ENCODE data around the gene FCGR3A.
"Not testable (repeated sequence)": the region's sequence is repeated elsewhere in the genome, so short reads cannot be mapped to it uniquely, and the experiment has no call there.

The FCGR3A gene

DNA sequence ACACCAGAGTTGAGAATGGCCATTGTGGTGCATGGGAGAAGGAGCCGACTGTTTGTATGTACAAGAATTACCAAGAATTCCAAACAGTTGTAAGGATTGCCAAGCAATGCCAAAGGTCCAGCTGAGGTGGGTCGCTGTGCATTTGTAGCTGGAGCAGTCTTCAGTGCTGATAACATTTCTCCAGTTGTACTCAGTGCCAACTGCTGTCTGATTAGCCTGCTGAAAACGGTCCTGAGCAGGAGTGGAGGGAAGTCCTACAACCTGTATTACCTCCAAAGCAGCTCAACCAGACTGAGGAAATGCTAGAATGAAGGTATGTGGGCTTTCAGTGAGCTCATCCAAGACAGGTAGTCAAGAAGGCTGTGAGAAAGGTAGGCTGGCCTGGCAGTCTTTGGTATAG, 6.5 kb upstream of the FCGR3A start:
- DNase-seq, result not testable (repeated sequence)

DNA sequence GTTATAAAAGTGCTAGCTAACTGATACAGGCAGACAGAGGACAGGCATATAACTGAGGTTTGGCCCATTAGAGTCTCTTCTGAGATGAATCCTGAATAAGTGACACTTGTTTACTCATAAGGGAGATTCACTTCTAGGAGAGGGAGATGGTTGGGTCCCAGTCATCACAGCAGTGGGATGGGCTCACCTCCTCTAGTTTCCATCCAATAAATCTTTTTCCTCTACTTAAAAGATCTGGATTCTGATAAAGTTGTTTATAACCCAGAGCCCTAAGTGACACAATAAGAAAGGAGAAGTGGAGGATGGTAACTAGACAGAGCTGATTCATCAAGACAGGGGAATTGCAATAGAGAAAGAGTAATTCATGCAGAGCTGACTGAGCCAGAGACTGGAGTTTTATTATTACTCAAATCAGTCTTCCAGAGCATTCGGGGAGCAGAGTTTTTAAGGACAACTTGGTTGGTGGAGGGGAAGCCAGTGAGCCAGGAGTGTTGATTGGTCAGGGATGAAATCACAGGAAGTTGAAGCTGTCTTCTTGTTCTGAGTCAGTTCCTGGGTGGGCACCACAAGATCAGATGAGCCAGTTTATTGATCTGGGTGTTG, 5.3 kb upstream of the FCGR3A start:
- peak; percentile 86 for DNase-seq

DNA sequence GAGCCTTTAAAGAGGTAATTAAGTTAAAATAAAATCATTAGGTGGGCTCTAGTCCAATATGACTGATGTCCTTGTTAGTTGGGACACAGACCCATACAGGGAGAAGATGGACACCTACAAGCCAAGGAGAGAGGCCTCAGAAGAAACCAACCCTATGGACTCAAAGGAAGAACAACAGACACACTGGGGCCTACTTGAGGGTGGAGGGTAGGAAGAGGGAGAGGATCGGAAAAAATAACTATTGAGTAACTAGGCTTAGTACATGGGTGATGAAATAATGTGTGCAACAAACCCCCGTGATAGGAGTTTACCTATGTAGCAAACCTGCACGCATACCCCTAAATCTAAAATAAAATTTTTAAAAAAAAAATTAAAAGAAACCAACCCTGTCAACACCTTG, 4.7 kb upstream of the FCGR3A start:
- DNase-seq, result not testable (repeated sequence)

DNA sequence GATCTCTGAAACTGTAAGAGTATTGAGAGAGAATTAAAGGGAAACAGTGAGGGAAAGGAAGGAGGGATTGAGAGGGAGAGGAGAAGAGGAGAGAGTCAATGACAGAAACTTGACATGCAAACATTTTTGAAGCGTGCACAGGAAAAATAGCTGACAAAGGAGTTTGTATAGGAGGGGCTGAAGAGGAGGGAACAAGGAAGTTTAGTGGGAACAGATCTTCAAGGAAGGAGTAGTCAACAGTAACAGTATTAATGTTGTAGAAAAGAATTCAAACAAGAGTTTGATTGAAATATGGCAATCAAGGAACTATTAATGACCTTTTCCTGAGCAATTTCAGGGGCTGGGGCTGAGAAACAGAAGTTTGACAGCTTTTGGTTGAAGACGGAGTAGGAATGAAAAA, 4.0 kb upstream of the FCGR3A start:
- DNase-seq, result not testable (repeated sequence)

DNA sequence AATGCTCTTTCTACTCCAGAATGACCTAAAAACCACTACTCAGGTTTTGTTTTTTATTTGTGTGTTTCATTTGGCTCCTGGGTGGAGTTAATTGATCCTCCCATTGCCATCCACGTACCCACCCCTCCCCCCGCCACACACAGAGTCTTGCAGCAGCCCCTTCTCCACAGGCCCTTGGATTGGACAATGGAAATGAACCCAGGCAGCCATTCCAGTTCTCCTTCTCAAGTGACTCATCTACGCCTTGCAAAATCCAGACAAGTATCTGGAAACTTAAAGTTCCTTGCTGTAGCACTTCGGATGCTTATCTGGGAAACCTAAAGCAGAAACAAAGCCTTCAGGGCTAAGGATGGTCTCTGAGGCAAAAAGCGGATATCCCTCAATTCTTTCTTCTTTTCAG, 1.3 kb upstream of the FCGR3A start:
- not testable (repeated sequence) for DNase-seq

DNA sequence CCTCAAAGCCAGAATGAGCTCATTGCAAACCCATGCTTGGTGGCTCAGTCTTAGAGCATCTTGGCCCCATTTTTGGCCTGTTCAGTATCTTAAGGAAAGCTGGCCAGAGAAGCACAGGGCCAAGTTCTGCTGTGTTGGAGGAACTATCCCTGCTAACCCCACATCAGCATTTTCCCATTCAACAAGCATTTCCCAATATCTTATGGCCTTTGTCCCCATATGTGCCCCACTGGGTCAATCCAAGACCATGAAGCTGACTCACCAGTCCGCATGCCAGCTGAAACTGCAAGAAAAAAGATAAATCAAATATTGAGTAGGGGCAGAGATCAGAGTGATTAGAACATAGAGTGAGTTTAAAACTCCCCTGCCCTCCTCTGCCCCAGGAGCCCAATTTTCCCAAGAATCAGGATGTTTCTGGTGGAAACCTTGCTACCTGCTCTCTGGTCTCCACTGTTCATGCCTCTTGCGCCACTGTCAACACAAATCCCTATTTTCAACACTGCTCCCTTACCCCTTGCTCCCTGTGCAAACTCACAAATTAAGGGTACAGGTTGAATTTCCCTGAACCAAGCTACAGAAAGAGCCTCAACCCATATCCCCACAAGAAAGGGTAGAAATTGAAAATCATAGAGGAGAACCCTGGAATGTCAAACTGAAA, 740 bp downstream of the FCGR3A start:
- not testable (repeated sequence) for DNase-seq

DNA sequence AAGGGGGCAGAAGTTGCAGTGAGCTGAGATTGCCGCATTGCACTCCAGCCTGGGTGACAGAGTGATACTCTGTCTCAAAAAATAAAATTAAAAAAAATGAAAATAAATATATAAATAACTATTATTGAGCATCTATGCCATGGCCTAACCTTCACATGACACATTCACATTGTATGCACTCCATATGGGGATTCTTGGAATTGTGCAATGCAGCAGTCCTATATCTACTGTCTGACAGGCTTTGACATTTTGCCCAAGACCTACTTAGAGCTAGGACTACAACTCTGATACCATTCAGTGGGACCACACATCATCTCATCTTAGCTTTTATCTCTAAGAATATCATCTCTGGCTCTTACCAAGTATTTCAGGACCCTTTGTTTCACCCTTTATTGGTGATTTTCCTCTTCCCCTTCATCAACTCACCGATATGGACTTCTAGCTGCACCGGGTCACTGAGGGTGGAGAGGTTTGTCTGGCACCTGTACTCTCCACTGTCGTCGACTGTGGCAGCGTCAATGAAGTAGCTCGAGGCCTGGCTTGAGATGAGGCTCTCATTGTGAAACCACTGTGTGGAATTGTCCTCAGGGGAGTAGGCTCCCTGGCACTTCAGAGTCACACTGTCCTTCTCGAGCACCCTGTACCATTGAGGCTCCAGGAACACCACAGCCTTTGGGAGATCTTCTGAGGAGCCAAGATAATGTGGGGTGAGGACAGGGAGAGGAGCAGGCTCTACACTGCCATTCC, 1.4 kb downstream of the FCGR3A start:
- DNase-seq, result not testable (repeated sequence)

DNA sequence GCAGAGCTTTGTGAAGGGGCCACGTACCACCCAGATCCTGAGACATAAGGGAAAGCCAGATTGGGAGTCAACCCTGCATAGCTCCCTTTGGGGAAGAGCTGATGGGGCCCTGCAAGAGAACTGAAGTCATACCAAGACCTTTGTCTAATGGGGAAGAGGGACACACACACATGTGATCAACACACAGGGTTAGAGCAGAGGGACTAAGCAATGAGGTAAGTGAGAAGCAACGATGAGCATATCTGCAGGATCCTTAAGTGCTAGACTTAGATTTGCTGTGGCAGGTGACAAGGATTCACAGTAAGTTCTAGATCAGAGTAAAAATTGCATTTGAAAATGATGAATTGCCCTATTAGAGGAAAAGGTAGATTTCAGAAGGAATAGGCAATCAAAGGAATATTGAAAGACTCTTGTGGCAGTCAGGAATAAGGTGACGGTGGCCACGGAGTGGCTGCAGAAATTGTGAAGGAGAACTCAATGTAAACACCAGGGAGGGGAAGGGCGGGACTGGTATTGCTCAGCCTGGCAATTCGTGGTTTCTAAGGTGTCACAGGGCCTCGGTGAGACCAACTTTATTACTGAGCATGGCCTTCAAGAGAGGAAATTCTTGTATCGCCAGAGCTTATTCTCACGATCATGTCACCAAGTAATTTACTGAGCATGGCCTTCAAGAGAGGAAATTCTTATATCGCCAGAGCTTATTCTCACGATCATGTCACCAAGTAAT, 4.5 kb downstream of the FCGR3A start:
- peak; percentile 63 for DNase-seq

DNA sequence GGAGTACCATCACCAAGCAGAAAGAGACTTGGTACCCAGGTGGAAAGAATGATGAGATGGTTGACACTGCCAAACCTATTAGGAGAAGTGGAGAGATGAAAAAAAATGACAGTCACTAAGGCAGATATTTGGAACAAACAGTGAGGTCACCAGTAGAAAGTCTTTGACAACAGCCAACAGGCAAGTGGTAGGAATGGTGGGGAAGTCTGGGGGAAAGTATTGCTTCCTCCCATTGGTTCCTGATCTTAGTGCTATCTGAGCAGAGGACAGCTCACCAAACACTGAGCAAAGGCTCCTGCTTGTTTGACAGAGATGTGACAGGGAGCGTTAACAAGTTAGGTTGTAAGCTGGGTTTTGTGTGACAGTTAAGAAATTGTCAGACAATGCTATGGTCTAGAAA, 6.5 kb downstream of the FCGR3A start:
- DNase-seq, result not testable (repeated sequence)

DNA sequence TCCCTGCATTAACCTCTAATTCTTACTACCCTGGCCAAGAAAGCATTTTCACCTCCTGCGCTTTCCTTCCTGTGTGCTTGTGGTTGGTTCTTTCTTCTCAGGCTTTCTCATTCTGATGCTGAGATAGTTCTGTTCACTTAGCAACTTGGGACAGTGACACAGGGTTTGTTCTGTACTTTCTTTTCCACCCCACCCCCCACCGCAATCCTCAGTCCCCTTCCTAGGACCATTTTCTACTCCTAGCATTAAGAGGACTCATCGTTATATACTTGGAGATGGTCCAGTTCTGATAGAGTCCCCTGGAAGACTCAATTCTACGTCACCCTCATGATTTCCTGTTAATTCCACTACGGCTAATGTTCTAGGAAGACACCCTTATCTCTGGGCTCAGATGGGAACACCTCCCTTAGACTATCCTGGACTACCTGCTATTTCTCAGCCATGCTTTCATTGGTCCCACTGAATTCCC, 7.5 kb downstream of the FCGR3A start:
- DNase-seq, result peak; percentile 91

DNA sequence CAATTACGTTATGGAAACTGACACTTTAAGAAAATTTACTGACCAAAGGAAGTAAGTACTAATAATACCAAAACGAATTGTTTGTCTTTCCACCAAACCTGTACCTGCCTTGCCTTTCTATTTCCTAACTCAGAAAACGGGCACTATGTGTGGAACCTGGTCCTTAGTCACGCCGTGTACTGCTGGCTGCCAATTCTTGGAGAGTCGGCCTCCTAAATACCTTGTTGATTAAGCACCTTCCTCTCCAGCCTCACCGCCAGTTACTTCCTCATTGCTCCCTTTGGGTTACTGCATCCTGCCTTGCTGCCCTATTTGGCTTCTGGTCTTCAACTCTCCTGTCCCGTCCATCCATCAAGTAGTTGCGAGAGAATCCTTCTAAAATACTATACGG, 9.1 kb downstream of the FCGR3A start:
- DNase-seq, result not testable (repeated sequence)

DNA sequence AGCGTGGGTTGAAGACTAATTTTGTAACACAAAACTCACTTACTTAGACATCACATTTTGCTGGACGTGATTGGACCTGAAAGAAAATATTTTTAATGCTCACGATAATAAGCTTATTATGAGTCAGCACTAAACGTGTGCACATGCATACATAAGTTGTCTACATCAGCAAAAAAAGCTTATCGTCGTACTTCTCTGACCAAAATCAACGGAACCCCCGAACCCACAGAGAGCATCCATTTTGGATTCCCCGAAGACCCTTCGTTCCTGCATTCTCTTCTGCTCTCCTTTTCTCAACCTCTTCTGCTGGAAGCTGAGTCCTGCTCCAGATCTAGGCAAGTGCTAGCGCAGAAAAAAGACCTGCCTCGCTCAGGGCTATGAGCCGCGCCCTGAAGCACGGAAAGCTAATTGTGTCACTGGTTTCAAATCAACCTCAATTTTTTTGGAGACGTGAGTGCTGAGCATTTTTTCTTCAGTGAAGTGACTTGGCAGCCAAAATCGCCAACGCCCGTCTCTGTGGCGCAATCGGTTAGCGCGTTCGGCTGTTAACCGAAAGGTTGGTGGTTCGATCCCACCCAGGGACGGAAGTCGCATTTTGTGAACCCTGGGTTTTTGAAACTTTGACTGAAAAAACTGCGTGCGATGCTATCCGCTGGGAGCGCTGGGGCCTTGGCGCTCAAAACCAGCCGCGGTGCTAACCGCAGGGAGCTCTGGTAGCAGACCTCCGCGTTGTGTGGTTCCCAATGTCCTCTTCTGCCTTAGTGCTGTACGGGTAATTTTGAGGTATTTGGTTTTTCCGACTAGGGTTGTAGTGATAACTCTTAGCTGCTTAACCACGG, 9.7 kb downstream of the FCGR3A start:
- DNase-seq, result peak; percentile 95

DNA sequence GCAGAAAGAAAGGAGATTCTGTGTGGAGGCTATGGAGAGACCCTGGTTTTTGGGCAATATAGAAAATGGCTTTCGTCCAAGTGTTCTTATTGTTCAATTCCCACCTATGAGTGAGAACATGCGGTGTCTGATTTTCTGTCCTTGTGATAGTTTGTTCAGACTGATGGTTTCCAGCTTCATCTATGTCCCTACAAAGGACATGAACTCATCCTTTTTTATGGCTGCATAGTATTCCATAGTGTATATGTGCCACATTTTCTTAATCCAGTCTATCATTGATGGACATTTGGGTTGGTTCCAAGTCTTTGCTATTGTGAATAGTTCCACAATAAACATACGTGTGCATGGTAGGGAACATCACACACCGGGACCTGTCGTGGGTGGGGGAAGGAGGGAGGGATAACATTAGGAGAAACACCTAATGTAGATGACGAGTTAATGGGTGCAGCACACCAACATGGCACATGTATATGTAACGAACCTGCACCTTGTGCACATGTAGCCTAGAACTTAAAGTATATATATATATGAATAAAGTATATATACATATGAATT, 10.6 kb downstream of the FCGR3A start:
- not testable (repeated sequence) for DNase-seq

DNA sequence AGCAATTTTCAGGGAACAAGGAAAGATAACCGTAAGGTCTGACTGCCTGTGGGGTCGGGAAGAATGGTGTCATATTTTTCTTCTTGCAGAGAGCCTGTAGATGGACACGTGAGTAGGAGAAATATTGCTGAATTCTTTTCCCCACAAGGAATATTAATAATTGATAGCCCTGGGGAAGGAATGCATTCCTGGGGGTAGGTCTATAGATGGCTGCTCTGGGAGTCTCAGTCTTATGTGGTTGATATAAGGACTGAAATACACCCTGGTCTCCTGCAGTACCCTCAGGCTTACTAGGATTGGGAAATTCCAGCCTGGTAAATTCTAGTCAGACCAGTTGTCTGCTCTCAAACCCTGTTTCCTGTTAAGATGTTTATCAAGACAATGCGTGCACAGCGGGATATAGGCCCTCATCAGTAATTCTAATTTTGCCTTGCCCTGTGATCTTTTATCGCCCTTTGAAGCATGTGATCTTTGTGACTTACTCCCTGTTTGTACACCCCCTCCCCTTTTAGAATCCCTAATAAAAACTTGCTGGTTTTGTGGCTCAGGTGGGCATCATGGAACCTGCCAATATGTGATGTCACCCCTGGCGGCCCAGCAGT, 12.4 kb downstream of the FCGR3A start:
- not testable (repeated sequence) for DNase-seq

DNA sequence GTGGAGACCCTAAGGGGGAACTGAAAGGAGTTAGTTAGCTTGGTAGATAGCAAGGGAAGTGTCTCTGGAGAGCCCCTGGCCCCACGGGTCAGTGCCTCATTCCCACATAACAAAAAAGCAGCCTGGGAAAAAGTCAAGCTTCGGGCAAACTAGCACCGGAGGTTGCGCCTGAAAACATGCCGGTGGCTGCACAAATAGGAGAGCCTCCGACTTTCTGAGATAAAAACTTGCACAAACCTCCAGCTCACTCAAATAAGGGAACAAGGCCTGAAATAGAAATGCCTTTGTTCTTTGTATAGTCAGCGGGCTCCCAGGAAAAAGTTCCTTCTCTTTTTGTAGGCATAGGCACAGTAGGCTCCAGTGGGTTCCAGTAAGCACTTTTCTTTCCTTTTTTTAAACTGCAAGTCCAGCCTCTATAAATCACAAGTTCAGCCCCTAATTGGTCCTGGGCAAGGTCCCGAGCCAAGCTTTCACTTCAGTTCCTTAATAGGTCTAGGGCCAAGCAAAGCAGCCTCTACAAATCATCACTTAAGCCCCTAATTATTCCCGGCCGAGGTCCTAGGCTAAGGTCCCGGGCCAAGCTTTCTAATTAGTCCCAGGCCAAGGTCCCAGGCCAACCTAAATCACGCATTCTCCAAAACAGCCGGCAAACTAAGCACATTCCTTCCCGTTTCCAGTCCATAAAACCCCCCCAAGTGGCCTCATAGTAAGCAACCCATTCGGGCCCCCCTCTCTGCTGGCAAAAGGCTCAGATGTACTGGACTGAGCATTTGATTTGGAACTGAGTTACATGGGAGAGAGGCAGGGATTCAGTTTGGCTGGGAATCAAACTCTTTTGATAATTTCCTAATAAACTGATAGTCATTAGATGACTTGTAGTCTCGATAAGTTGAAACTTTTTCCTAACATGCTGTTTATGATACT, 16.7 kb downstream of the FCGR3A start:
- DNase-seq, result not testable (repeated sequence)

DNA sequence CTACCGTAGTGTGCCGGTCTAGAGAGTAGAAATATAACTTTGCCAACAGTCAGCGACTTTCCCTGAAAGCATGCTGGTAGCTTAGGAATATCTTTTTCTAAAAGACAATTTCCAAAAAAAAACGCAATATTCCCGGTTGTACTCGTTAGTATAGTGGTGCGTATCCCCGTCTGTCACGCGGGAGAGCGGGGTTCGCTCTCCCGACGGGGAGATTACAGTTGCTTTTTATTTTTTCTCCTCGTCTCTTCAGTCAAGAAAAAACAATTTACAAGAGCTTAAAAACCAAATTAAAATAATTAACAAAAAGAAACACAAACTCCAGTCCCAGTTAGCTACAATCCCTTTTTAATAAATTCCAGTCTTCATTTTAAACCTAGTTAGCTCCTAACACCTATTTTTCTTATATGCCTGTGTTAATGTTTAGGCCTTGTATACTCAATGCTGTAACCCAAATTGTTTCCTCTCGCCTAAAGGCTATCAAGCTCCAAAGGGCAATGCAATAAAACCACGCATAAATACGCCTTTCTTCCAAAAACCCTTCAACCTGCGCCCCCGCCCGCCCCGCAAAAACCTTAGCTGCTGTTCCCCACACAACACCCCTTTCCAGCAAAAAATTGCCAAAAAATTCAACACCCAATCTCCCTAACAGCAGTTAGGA, 17.5 kb downstream of the FCGR3A start:
- DNase-seq, result no peak

DNA sequence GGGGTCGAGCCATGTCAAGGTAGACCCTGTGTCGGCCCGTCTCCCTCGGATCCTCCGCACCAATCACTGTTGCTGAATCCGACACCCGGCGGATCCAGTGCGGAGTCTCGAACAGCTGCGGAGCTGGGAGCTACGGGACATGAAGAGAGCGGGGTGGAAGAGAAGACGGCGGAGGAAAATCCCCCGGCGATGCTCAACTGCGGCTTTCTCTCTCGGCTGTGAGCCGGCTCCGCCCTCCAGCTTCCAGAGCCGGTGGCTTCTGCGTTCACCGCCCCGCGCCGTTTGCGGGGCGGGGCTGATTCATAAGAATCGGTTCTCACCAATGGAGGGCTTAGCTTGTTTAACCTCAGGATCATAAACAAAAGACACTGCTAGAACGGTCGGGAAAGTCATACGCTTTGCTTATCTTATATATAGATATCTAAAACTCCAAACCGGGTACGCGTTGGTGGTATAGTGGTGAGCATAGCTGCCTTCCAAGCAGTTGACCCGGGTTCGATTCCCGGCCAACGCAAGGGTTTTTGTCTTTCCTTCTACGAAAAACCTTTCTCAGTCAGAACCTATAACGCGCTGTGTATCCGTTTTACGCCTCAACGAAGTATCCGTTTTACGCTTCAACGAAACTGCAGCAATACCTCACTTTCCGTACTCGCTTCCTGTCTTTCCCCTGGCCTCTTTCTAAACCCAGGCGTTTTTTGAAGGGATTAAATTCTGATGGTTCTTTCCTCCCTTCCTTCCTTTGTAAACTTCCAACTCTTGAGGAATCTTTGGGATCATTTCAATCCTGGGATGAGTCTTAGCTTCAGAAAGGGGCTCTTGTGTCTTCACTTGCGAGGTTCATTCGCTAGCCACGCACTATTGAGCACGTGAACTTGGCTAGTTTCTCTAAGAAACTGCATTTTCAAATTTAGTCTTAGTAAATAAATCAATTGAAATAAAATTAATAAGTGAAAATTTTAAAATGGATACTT, 18.7 kb downstream of the FCGR3A start:
- peak; percentile 95 for DNase-seq

DNA sequence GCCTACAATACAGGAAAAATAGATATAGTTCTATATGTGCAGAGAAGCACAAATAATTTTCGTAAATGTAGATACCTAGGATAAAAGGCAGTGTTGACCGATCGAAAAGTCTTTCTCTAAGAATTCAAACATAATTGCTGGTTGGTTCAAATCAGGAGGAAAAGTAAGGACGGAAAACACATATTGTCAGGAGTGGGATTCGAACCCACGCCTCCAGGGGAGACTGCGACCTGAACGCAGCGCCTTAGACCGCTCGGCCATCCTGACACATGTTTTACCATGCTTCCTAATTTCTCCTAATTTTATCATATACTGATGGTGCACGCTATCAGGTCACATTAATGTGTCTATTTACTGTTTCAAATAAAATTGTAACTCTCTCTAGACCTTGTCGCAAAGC, 19.5 kb downstream of the FCGR3A start:
- DNase-seq, result peak; percentile 85

Measured in activated CD4-positive, alpha-beta T cell treated with anti-CD3 and anti-CD28 coated beads, Interleukin-10, Interleukin-2, amounts not matched to agents 100 ng/mL and 50 ng/mL, durations not matched to agents 16 hours and 8 hours (primary cell).